H9 (cell line): Measurements from ENCODE around the gene PEX7. TPM values are rescaled to one million over a fixed set of nuclear protein-coding genes. Genes with fewer than 3 reads are reported as not detected.

Source experiments
- DNase-seq: peaks from one replicate; pipeline ENCODE4 v3.0.0-alpha.2; 2017
- H2AFZ ChIP-seq: one replicate; pipeline ENCODE4 v1.6.1; 2013; ENCODE audit warnings: mild to moderate bottlenecking, low read length, control low read depth, moderate library complexity
- H2AK5ac ChIP-seq: 2 replicates; pipeline ENCODE4 v1.6.1; 2013; ENCODE audit warnings: low read length, control low read depth, mixed read lengths; ENCODE audit not compliant: insufficient read length
- H2BK120ac ChIP-seq: one replicate; pipeline ENCODE4 v1.6.1; 2013; ENCODE audit warnings: low read depth, mild to moderate bottlenecking, low read length, control low read depth, inconsistent platforms; ENCODE audit not compliant: poor library complexity, severe bottlenecking
- H2BK12ac ChIP-seq: 2 replicates; pipeline ENCODE4 v1.6.1; 2013; ENCODE audit warnings: low read length, control low read depth, mixed read lengths, low read depth; ENCODE audit not compliant: insufficient read length
- H2BK15ac ChIP-seq: 2 replicates; pipeline ENCODE4 v1.6.1; 2013; ENCODE audit warnings: low read depth, low read length, control low read depth
- H2BK20ac ChIP-seq: one replicate; pipeline ENCODE4 v1.6.1; 2013; ENCODE audit warnings: low read depth, mild to moderate bottlenecking, low read length, control low read depth, inconsistent platforms; ENCODE audit not compliant: poor library complexity, severe bottlenecking
- H2BK5ac ChIP-seq: 2 replicates; pipeline ENCODE4 v1.6.1; 2013; ENCODE audit warnings: low read length, control low read depth, mixed read lengths; ENCODE audit not compliant: insufficient read length
- H3K14ac ChIP-seq: 2 replicates; pipeline ENCODE4 v1.6.1; 2013; ENCODE audit warnings: low read length, control low read depth; ENCODE audit not compliant: insufficient read depth
- H3K18ac ChIP-seq: 2 replicates; pipeline ENCODE4 v1.6.1; 2013; ENCODE audit warnings: low read depth, mild to moderate bottlenecking, mixed read lengths, low read length, control low read depth; ENCODE audit not compliant: insufficient read length
- H3K23ac ChIP-seq: 2 replicates; pipeline ENCODE4 v1.6.1; 2013; ENCODE audit warnings: low read length, control low read depth, mixed read lengths, low read depth; ENCODE audit not compliant: insufficient read length
- H3K23me2 ChIP-seq: 2 replicates; pipeline ENCODE4 v1.6.1; 2013; ENCODE audit warnings: low read depth, mild to moderate bottlenecking, mixed read lengths, low read length, control low read depth; ENCODE audit not compliant: insufficient read length, poor library complexity, severe bottlenecking
- H3K27ac ChIP-seq: 2 replicates; pipeline ENCODE4 v1.5.1; 2013; ENCODE audit warnings: low read length, control low read depth, mixed read lengths, low read depth; ENCODE audit not compliant: insufficient read length
- H3K27me3 ChIP-seq: 2 replicates; pipeline ENCODE4 v1.6.1; 2013; ENCODE audit warnings: low read length, control low read depth, inconsistent platforms; ENCODE audit not compliant: insufficient read depth
- H3K4ac ChIP-seq: 2 replicates; pipeline ENCODE4 v1.6.1; 2013; ENCODE audit warnings: low read depth, mild to moderate bottlenecking, control low read depth, inconsistent platforms, low read length, moderate library complexity
- H3K4me1 ChIP-seq: 2 replicates; pipeline ENCODE4 v1.6.1; 2013; ENCODE audit warnings: low read length, control low read depth, inconsistent platforms; ENCODE audit not compliant: insufficient read depth
- H3K4me2 ChIP-seq: 2 replicates; pipeline ENCODE4 v1.6.1; 2013; ENCODE audit warnings: low read length, control low read depth, mixed read lengths; ENCODE audit not compliant: insufficient read length, insufficient read depth
- H3K56ac ChIP-seq: 2 replicates; pipeline ENCODE4 v1.6.1; 2013; ENCODE audit warnings: low read depth, mild to moderate bottlenecking, mixed read lengths, low read length, control low read depth; ENCODE audit not compliant: insufficient read length
- H3K79me1 ChIP-seq: 2 replicates; pipeline ENCODE4 v1.6.1; 2013; ENCODE audit warnings: low read depth, mild to moderate bottlenecking, moderate library complexity, low read length, control low read depth, inconsistent platforms; ENCODE audit not compliant: insufficient read depth, poor library complexity, severe bottlenecking
- H3K79me2 ChIP-seq: 2 replicates; pipeline ENCODE4 v1.6.1; 2013; ENCODE audit warnings: low read length, control low read depth, inconsistent platforms; ENCODE audit not compliant: insufficient read depth
- H3K9ac ChIP-seq: 2 replicates; pipeline ENCODE4 v1.6.1; 2013; ENCODE audit warnings: low read length, control low read depth, mixed read lengths; ENCODE audit not compliant: insufficient read length; ENCODE audit errors: extremely low read depth
- H3K9me3 ChIP-seq: one replicate; pipeline ENCODE4 v1.6.1; 2013; ENCODE audit warnings: low read depth, low read length, inconsistent platforms; ENCODE audit not compliant: control insufficient read depth
- H3T11ph ChIP-seq: one replicate; pipeline ENCODE4 v1.6.1; 2013; ENCODE audit warnings: mild to moderate bottlenecking, low read length, control low read depth, inconsistent platforms
- H4K20me1 ChIP-seq: one replicate; pipeline ENCODE4 v1.6.1; 2013; ENCODE audit not compliant: control insufficient read depth, insufficient read length, insufficient read depth
- H4K5ac ChIP-seq: 2 replicates; pipeline ENCODE4 v1.6.1; 2013; ENCODE audit warnings: low read depth, mild to moderate bottlenecking, mixed read lengths, low read length, control low read depth; ENCODE audit not compliant: insufficient read length
- H4K8ac ChIP-seq: replicated peaks from 2 replicates; pipeline ENCODE4 v1.6.1; 2013; ENCODE audit warnings: low read length, control low read depth, mixed read lengths, low read depth; ENCODE audit not compliant: insufficient read length
- H4K91ac ChIP-seq: 2 replicates; pipeline ENCODE4 v1.6.1; 2013; ENCODE audit warnings: low read depth, mild to moderate bottlenecking, moderate library complexity, mixed read lengths, low read length, control low read depth; ENCODE audit not compliant: insufficient read length
- H3K27ac Mint-ChIP-seq, 3 experiments: 2 replicates in 2 of 3; 3 replicates in 1 of 3; pipeline ENCODE4 v1.8.0; 2020 to 2021; ENCODE audit warnings: mixed read lengths in 3 of 3, mild to moderate bottlenecking in 1 of 3, moderate library complexity in 1 of 3
- H3K27me3 Mint-ChIP-seq: 2 replicates; pipeline ENCODE4 v1.8.0; 2021; ENCODE audit warnings: low read depth, mild to moderate bottlenecking, moderate library complexity, mixed read lengths
- H3K36me3 Mint-ChIP-seq, 3 experiments: 2 replicates in 2 of 3; 3 replicates in 1 of 3; pipeline ENCODE4 v1.8.0; 2020 to 2021; ENCODE audit warnings: low read depth in 3 of 3, mixed read lengths in 3 of 3; ENCODE audit not compliant: insufficient read depth in 1 of 3
- H3K4me1 Mint-ChIP-seq, 2 experiments: 2 replicates each; pipeline ENCODE4 v1.8.0; 2020; ENCODE audit warnings: mixed read lengths in 2 of 2
- H3K4me3 Mint-ChIP-seq, 2 experiments: 2 replicates in 1 of 2; 3 replicates in 1 of 2; pipeline ENCODE4 v1.8.0; 2020 to 2021; ENCODE audit warnings: mild to moderate bottlenecking in 2 of 2, mixed read lengths in 2 of 2, moderate library complexity in 1 of 2
- H3K9me3 Mint-ChIP-seq, 2 experiments: 2 replicates in 1 of 2; 3 replicates in 1 of 2; pipeline ENCODE4 v1.8.0; 2020; ENCODE audit warnings: mild to moderate bottlenecking in 2 of 2, mixed read lengths in 2 of 2, moderate library complexity in 1 of 2
- WGBS: extraction: QIAGEN DNeasy Blood & Tissue Kit; methylation state at CpG from one replicate; pipeline ENCODE4 v1.1.7; 2013; ENCODE audit warnings: missing lambda C conversion rate, low lambda C conversion rate, mixed read lengths; ENCODE audit not compliant: insufficient read length; ENCODE audit errors: extremely low coverage; 5-methylcytosine and 5-hydroxymethylcytosine counted together
- total RNA-seq: library from RNA; stranded (reverse); gene quantifications from 2 replicates; pipeline ENCODE4 v1.2.1, GENCODE V29; 2021
- TF ChIP-seq, protein P1 (sequence below): fragments of 200-600 bp; sonication (generic); conservative IDR thresholded peaks from 3 replicates; pipeline ENCODE4 v1.8.0; 2021; ENCODE audit warnings: antibody characterized with exemption, mild to moderate bottlenecking

Gene PEX7
- total RNA-seq, 1 experiment from 2014 or later: 8.4 TPM

DNA sequence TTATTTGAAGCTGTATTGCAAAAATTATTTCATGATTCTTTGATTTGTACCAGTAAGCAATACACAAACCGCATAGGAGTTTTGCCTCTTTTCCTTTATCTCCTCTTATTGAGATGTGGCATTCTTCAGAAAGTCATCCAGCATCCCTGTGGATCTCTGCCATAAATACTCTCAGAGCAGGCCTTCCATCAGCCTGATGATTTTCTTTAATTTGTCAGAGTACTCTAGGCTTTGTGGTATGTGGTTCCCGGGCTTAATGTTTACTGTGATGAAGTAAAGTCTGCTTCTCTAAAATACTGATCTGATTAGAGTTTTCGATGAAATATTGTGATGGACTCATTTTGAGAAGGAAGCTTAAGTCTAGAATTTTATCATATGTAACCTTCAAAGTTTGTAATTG, 68.6 kb downstream of the PEX7 start:
- Histone ChIP-seq H3K23ac (no peak overlapping the region), H2BK12ac (no peak overlapping the region), H3K23me2 (no peaks in the 10 kb centered on the region), H4K20me1 (no peaks in the 10 kb centered on the region), H2BK15ac (no peak overlapping the region), H3T11ph (no peak overlapping the region), H3K79me1 (no peaks in the 10 kb centered on the region), H3K27ac (no peak overlapping the region), H4K8ac (no peak overlapping the region), H3K79me2 (no peaks in the 10 kb centered on the region), H2AK5ac (no peak overlapping the region), H2BK5ac (no peak overlapping the region), H3K9me3 (no peaks in the 10 kb centered on the region), H2BK20ac (no peak overlapping the region), H3K4ac (no peak overlapping the region), H3K4me1 (no peaks in the 10 kb centered on the region), H3K14ac (no peak overlapping the region), H4K5ac (no peak overlapping the region), H3K27me3 (no peaks in the 10 kb centered on the region), H2AFZ (no peak overlapping the region), H3K56ac (no peak overlapping the region), H2BK120ac (no peak overlapping the region), H3K18ac (no peak overlapping the region), H3K9ac (no peak overlapping the region), H4K91ac (no peak overlapping the region), H3K4me2 (no peak overlapping the region)
- no CpG with 5 or more reads among the region's 3 CpGs for WGBS
- no peaks in the 10 kb centered on the region for H3K36me3 Mint-ChIP-seq
- H3K27ac Mint-ChIP-seq: no peak overlapping the region
- H3K27me3 Mint-ChIP-seq: no peaks in the 10 kb centered on the region
- no peak for DNase-seq
- H3K4me1 Mint-ChIP-seq: no peaks in the 10 kb centered on the region
- no peak overlapping the region for H3K4me3 Mint-ChIP-seq
- H3K9me3 Mint-ChIP-seq: no peaks in the 10 kb centered on the region
- TF ChIP-seq, protein P1, sequence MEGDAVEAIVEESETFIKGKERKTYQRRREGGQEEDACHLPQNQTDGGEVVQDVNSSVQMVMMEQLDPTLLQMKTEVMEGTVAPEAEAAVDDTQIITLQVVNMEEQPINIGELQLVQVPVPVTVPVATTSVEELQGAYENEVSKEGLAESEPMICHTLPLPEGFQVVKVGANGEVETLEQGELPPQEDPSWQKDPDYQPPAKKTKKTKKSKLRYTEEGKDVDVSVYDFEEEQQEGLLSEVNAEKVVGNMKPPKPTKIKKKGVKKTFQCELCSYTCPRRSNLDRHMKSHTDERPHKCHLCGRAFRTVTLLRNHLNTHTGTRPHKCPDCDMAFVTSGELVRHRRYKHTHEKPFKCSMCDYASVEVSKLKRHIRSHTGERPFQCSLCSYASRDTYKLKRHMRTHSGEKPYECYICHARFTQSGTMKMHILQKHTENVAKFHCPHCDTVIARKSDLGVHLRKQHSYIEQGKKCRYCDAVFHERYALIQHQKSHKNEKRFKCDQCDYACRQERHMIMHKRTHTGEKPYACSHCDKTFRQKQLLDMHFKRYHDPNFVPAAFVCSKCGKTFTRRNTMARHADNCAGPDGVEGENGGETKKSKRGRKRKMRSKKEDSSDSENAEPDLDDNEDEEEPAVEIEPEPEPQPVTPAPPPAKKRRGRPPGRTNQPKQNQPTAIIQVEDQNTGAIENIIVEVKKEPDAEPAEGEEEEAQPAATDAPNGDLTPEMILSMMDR: no peak
